HG03342 (cell line): ENCODE results near the gene HECA.
"Not testable (repeated sequence)": the region's sequence is repeated elsewhere in the genome, so short reads cannot be mapped to it uniquely, and the experiment has no call there.

Experiments
- ATAC-seq: cut with Tn5 transposase; IDR thresholded peaks from one replicate; pipeline ENCODE4 v1.9.1; 2021; ENCODE audit warnings: mild to moderate bottlenecking, moderate library complexity; ENCODE audit not compliant: unreplicated experiment

Gene HECA

DNA sequence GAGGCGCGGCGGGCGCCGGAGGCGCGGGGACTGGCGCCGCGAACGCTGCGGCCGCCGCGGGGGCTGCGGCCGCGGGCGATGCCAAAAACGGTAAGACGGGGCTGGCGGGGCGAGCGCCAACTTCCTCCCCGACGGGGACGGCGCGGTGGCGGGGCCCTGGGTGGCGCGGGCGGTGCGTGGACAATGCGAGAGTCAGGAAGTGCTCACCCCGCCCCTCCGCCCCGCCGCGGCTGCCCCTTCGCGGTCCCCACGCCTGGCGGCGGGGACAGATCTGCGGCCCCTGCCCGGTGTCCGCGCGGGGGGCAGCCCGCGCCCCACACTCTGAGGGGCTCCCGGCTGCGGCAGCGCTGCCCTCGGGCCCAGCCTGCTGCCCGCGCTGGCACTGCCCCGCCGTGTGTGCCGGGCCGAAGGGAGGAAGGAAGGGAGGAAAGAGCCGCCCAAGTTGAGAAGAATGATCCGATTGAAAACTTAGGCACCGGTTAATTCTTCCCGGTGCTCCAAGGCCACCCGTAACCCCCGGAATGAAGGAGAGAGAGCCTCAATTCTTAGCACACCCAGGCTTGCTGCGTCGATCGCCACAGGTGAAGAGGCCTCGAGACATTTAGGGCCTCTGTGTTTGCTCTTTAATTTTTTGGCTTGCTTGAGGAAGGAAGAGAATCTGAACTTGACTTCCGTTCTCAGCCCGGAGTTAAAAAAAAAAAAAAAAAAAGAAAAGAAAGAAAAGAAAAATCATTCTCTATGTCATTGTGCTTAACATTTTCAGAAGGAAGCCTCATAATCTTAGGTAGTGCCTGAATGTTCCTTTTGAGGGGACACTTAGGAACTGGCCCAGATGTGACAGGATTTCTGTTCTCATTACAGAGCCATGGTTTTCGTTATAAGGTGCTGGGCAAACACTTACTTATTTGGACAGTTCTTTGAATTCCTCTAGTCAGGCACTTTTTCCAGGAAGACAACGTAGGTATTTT lies 982 bp downstream of the HECA start:
- peak; percentile 35 for ATAC-seq

DNA sequence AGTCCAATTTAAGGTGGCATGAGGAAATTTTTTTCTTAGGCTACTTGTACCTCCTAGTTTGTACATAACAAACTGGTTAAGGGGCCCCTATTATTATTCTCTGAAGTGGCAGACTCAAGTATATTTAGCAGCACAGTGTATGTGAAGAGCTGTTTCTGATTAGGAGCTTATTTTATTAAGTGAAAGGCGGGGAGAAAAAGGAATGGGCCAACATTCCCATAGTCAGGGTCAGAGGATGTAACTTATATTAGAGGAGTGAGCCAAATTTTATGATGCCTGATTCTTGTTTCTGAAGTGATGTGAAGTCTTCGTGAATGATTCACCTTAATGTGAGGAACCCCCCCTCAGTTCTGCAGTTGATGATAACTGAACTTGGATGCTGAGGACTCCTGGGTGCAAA lies 2.8 kb downstream of the HECA start:
- ATAC-seq, result no peak

DNA sequence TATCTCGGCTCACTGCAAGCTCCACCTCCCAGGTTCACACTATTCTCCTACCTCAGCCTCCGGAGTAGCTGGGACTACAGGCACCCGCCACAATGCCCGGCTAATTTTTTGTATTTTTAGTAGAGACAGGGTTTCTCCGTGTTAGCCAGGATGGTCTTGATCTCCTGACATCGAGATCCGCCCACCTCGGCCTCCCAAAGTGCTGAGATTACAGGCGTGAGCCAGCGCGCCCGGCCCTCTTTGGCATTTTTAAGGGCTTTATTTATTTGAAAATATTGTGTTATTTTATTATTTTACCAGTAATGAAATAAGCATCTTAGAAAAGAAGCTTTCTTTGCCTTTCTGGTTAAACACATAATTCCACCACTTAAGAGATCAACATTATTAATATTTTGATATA lies 6.0 kb downstream of the HECA start:
- not testable (repeated sequence) for ATAC-seq

DNA sequence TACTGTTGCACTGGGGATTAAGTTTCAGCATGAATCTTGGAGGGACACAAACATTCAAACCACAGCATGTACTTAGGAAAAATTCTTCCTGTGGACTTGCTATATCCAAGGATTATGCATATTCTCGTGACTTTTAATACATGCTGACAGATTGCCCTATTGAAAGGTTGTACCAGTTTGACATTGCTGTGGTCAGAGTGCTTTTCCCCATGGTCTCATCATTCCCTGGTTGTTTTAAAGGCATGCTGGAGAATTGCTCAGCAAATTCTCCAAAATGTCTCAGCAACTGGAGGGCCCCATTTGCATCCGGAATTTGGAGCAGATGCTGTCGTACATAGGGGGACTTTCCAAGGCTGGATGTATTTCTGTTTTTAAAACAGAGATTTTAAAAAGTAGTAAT lies 7.4 kb downstream of the HECA start:
- no peak for ATAC-seq

DNA sequence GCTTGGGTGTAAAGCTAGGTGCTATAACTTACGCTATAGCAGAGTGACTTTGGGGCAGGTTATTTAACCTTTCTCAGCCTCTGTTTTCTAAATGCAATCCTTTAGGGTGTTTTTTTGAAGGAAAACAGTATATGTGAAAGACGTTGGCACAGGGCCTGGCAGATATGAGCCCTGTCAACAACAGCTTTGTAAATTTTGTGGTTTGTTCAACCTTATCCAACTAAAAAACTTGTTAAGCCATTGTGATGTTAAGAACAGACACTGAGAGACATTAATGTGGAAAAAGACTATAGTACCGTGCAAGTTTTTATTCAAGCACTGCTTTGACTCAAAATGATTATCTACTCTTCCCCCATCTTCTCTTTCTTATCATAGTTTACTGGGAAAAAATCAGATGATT lies 8.2 kb downstream of the HECA start:
- no peak for ATAC-seq

DNA sequence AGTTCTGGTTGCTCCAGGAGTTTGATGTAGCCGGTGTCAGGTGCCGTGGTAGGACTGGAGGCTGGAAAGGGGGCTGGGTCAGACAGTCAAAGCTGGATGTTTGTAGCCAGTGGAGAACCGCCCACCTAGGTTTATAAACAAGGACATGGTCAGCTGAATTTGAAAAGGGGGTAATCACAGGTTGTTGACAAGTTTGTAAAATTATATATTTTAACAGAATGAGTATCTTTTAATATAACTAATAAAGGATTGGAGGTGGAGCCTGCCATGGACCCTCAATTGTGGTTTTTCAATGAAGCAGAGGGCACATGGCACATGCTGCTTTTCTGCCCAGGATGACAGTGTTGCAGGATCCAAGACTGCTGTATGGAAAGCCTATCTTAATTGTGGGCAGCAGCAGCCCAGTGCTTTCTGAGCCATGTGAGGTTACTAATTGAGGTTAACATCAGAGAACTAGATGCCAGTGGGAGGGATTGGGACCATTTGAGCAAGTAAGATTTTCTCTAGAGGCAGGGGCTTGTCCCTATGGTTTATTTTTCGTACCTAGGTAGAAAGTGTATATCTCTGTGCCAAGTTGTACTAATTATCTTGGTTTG lies 9.7 kb downstream of the HECA start:
- ATAC-seq, result no peak

DNA sequence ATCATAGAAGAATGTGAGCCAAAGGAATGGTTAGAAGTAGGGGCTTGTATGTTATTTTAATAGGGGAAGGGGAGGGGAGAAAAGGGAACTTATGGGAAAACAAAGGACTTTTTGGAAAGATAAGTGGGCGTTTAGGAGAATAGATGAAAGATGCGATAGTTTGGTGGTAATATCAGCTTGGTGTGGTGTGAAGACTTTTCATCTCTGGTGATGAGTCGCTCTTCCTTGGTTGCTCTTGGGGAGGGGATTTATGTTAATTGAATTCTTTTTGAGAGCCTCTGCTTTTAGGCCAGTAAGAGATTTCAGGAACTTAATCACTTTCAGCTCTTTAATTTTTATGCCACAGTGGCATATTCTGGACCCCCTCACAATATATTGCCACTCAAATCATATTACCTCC lies 10.8 kb downstream of the HECA start:
- ATAC-seq, result no peak

DNA sequence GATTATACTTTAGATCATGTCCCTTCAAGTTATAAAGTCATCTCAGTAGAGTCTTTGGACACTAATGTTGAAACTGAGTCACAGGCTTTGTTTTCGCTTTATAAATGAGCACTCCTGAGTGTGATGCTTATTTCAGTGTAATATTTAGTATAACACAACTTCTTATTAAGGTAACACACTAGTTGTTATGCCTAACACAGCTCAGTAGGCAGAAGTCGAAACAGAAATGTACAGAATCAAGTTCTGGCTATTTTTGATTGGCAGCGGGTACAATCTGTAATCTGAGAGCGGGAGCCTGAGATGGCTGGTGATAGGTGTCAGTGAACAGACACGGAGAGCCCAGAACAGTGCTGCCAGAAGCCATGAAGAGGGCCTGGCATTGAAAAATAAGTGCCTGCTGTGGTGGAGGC lies 11.4 kb downstream of the HECA start:
- ATAC-seq, result no peak

DNA sequence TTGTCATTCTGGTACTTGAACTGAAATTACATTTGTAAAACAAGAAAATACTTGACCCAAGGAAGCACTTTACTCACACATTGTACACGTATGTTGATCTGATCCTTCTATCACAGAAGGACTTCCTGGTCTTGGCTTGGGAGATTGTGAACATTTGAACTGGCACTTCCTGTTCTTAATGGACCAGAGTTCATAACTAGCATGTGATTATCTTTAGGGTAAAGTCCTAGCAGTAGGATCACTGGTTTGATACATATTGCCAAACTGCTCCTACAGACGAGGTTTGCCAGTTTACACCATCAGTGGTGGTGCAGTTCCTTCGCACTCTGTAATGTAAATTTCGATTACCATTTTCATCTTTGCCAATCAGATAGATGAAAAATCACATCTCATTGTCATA lies 12.7 kb downstream of the HECA start:
- ATAC-seq, result no peak

DNA sequence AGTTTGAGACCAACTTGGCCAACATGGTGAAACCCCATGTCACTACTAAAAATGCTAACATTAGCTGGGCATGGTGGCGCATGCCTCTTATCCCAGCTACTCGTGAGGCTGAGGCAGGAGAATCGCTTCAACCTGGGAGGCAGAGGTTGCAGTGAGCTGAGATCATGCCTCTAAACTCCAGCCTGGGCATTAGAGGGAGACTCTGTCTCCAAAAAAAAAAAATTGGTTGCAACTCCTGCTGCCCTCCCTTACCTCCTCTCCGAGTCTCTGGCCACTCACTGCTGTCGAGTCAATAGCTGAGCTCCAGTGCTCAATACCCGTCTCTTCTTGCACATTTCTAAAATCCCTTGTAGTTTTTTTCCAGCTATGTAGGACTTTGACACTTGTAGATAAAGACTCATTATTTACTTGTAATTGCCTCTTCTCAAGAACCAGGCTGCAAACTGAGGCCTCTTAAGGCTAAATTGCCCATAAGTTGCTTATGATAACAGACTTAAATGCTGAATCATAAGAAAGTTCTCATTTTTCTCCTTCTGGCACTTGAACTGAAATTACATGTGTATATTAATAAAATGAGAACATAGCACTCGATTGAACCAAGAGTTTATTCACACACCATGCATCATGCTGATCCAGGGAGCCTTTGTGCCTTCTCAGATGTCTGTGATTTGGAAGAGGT lies 13.8 kb downstream of the HECA start:
- ATAC-seq, result no peak

DNA sequence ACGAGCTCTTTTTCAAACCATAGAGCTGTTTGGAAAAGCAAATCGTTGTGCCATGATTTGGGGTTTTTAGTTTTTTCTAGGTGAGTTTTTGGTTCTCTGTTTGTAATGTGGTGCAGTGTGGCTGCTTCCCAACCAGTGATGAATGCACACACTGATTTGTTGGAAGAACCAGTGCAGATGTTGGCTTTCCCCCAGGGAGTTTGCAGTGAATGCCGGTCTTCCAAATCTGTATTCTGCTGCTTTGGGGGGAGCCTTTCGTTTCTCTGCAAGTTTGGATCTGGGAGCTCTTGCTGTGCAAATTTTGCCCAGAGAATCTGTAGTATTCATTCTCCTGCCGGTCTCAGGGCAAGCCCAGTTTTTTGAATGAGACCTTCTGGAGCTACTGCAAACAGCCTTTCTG lies 14.5 kb downstream of the HECA start:
- no peak for ATAC-seq

DNA sequence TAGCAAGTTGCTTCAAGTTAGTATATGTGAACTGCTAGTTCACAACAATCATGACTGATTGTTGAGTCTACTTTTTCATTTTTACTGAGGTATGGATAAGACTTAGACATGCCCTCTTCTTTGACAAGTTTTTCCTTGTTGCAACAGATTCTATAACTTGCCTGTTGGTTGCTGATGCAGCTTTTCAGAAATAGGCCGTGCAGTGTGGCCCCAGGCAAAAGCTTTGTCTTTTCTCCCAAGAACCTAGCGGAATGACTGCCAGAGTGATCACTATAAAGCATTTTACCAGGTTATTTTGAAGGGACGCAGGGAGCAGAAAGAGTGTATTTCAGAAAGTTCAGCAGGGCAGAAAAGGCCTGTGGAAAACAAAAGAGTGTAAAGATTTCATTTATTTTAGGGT lies 16.0 kb downstream of the HECA start:
- ATAC-seq, result no peak

DNA sequence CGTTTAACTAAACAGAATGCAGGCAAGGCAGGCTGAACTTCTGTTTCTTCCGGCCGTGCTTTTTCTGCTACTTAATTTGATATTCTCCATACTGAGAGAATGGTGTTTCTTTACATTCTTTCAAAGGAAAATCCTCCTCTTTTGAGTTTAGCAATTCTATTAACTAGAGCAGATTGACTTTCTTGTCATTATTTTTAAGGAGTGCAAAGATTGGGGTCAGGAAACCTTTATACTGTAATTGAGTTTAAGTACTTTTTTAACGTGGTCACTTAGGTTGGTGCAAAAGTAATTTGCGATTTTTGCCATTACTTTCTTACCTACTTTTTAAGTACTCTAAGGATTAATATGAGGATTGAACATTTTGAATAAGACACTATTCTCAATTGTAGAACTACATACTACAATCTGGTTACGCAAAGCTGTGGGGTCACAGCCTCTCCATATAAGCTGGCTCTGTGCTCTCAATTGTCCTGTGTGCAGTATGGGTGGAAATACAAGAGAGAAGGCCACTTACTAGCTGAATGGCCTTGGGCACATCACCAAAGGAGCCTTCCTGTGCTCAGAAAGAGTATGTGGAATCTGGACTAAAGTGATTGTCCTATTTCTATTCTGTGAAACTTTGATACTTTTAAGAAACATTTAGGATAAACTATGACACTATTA lies 16.7 kb downstream of the HECA start:
- no peak for ATAC-seq

DNA sequence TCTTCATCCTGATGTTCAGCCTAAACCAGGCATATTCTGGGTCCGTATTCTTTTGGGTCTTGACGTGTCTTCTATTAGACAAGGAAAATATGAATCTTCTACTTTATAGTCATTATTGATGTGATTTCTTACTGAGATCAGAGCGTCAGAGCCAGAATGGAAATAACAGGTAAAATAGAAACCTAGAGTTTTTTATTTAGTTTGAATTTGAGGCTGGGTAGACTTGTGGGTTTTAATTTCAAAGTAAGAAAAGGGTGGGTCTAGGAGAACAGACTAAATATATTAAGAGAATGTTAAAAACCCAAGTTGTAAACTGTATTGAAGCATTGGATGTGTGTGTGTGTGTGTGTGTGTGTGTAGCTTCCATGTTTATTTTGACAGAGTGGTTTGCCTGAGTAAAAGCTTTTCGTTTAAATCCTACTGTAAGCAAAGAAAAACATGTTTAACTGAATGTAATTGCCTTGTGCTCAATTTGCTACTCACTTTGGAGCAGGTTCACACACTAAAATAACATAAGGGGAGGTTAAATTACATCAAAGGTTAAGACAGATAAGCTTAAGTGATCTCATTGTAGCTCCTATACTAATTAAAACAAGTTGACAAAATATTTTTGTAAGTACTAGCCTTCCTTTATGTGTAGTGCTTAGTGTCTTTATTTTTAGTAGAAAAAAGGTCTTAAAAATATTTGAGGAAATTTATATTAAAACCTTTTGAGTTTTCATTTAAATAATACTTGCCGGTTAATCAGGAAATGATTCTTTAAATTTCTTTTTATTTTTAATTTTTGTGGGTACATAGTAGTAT lies 17.4 kb downstream of the HECA start:
- no peak for ATAC-seq

DNA sequence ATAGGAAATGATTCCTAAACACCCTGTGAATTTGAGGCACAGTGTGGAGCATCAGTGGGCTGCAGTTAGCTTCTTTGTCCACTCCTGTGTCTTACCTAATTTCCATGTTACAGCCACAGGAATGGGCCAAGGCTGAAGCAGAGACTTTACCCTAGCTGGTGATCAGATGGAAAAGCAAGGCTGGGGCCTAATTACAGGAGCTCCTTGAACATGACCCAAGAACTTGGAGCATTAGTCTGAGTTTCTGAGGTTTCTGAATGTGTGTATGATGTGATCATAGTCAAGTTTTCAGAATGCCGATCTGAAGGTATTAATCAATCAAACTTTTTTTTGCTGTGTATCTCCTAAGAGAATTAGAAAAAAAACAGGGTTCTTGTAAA lies 18.0 kb downstream of the HECA start:
- no peak for ATAC-seq

DNA sequence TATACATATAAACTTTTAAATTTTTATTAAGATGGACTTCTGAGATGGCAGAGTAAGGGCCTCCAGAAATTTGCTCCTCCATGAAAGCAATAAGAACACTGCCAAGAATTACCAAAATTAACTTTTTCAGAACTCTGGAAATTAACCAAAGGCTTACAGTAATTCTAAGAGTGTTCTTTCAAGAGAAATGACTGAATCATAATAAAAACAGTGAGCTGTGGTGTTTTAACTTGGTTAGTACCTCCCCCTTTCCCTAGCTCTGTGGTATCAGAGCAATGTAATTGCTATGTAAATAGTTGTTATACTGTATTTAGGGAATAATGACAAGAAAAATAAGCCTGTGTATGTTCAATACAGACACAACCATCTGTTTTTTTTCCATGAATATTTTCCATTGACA lies 19.0 kb downstream of the HECA start:
- no peak for ATAC-seq

DNA sequence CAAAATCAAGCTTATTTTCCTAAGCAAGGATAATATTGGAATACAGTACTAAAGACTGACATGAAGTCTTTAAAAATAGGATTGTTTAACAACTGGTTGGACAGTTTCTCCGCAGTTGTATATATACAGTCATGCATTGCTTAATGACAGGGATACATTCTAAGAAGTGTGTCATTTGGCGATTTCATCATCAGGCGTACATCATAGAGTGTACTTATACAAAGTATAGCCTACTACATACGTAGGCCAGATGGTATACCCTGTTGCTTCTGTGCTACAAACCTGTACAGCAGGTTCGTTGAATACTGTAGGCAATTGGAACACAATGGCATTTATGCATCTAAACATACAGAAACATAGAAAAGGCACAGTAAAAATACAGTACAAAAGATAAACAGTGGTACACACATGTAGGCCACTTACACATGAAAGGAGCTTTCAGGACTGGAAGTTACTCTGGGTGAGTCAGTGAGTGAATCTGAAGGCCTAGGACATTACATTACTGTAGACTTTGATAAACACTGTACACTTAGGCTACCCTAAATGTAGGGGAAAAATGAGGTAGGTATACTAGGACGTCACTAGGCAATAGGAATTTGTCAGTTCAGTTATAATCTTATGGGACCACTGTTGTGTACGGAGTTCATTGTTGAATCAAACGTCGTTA lies 20.1 kb downstream of the HECA start:
- ATAC-seq, result no peak

DNA sequence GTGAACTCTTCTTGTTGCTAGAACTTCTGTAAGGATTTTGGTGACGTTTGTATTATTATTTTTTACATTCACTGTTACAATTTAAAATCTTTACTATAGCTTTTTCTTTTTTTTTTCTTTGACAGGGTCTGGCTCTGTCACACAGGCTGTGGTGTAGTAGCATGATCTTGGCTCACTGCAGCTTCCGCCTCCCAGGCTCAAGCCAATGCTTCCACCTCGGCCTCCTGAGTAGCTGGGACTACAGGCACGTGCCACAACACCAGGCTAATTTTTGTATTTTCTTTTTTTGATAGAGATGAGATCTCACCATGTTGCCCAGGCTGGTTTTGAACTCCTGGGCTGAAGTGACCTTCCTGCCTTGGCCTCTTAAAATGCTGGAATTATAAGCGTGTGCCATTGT lies 21.2 kb downstream of the HECA start:
- ATAC-seq, result no peak

DNA sequence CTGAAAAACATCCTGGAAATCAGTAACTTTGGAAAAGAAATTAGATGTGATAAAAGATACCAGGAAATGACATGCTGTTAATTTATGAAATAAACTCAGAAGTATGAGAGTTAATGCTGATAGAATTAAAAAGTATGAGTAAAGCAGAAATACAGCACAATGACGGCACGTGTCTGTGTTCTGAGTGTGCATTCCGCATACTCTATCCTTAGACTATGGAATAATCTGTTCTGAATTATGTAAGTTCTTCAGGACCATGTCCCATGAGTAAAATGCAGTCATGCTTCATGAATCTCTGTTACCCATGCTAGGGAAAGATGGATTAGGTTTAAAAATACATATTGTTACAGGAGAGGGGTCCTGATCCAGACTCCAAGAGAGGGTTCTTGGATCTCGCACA lies 21.7 kb downstream of the HECA start:
- ATAC-seq, result no peak

DNA sequence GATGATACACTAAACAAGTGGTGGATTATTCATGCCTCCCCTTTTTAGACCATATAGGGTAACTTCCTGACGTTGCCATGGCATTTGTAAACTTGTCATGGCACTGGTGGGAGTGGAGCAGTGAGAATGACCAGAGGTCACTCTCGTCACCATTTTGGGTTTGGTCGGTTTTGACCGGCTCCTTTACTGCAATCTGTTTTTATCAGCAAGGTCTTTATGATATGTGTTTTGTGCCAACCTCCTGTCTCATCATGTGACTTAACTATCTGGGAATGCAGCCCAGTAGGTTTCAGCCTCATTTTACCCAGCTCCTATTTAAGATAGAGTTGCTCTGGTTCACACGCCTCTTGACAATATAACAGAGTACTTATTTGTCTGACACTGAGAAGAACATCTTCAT lies 22.2 kb downstream of the HECA start:
- not testable (repeated sequence) for ATAC-seq
